Measurements from ENCODE around the gene MSH3. TPM values are rescaled to one million over a fixed set of nuclear protein-coding genes. Genes with fewer than 3 reads are reported as not detected.

MSH3 gene
- polyA plus RNA-seq, 3 donors: 4.5 to 9.9 (median 8.0) TPM

GRCh38 chr5:80713631-80714030, 59.2 kb downstream of the MSH3 start:
- no peaks in the 10 kb centered on the region for H3K79me2 ChIP-seq (ENCODE audit: insufficient read depth, low read length)
- no peak overlapping the region for H3K9ac ChIP-seq (ENCODE audit: insufficient read depth, low read length, poor library complexity, severe bottlenecking)
- Mint-ChIP-seq H3K9me3 (peaks cover 0 to 10% (median 3%) of the 10 kb centered on the region in 7 donors), H3K4me3 (no peak overlapping the region), H3K4me1 (no peaks in the 10 kb centered on the region), H3K27me3 (ENCODE audit: low read depth in 3 of 3) (no peaks in the 10 kb centered on the region), H3K27ac (no peak overlapping the region), H3K36me3 (peaks cover 67 to 86% of the 10 kb centered on the region in 2 donors)
- intact Hi-C loops (cut with micrococcal nuclease): no loop called here
- no peak for DNase-seq
- H3K4me2 ChIP-seq (replicated peaks; ENCODE audit: extremely low read depth, low read length, poor library complexity, severe bottlenecking): no peak overlapping the region
- 75% methylated on average over 2 of the region's 5 CpGs for WGBS (ENCODE audit: insufficient coverage)
- TF ChIP-seq, protein P1, sequence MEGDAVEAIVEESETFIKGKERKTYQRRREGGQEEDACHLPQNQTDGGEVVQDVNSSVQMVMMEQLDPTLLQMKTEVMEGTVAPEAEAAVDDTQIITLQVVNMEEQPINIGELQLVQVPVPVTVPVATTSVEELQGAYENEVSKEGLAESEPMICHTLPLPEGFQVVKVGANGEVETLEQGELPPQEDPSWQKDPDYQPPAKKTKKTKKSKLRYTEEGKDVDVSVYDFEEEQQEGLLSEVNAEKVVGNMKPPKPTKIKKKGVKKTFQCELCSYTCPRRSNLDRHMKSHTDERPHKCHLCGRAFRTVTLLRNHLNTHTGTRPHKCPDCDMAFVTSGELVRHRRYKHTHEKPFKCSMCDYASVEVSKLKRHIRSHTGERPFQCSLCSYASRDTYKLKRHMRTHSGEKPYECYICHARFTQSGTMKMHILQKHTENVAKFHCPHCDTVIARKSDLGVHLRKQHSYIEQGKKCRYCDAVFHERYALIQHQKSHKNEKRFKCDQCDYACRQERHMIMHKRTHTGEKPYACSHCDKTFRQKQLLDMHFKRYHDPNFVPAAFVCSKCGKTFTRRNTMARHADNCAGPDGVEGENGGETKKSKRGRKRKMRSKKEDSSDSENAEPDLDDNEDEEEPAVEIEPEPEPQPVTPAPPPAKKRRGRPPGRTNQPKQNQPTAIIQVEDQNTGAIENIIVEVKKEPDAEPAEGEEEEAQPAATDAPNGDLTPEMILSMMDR (IDR thresholded peaks at IDR 0.05): no peak
- H3K27me3 ChIP-seq (ENCODE audit: control insufficient read depth in 2 of 2, insufficient read depth in 2 of 2, low read length in 2 of 2): no peaks in the 10 kb centered on the region
- no peaks in the 10 kb centered on the region for H4K20me1 ChIP-seq (ENCODE audit: insufficient read depth, low read length)
- no peak overlapping the region for H3K4me3 ChIP-seq (replicated peaks in 1 of 3; ENCODE audit: low read depth in 2 of 3, low read length in 3 of 3)
- H3K27ac ChIP-seq (ENCODE audit: low read depth in 1 of 2, low read length in 2 of 2): no peak overlapping the region
- H3K9me3 ChIP-seq (replicated peaks in 1 of 2; ENCODE audit: control insufficient read depth in 1 of 2, insufficient read depth in 1 of 2, low read length in 2 of 2): no peaks in the 10 kb centered on the region
- no peaks in the 10 kb centered on the region for H3K4me1 ChIP-seq (ENCODE audit: control insufficient read depth in 1 of 2, insufficient read depth in 2 of 2, low read length in 2 of 2)
- no peak overlapping the region for H2AFZ ChIP-seq (ENCODE audit: insufficient read depth, low read depth, low read length, poor library complexity, severe bottlenecking)
- peaks cover 30 to 73% of the 10 kb centered on the region in 2 donors for H3K36me3 ChIP-seq (replicated peaks in 1 of 2; ENCODE audit: control insufficient read depth in 1 of 2, insufficient read depth in 2 of 2, low read length in 2 of 2)

DNA sequence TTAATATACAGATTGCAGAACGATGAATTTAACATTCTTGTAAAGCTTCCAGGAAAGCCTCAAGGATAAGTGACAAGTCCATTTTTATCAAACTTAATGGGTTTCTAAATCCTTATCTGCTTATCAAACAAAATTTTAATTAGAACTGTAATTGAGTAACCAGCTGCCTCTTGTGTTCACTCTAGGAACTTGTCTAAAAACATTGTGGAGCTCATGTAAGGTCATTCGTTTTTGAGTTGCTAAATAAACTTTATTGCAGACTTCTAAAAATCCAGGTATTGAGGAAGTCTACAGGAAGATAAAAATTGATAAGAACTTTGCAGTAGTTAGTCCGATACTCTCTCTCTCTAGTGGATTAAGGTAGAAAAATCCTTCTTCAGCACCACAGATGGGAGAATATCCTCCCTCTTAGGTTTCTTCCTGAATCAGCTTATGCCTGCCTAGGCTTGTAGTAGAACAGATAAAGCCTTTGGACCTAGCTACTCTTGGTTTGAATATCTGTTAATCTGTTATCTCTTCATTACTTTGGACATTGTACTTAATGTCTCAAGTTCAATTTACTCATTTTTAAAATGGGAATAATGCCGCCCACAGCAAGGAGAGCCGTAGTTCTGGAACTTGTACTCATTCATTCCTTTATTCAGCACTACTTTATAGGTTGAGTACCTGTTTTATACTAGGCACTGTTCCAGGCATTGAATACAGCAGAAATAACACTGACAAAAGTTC, 60.3 kb downstream of the MSH3 start:
- H3K27ac Mint-ChIP-seq: no peak overlapping the region
- intact Hi-C loops (cut with micrococcal nuclease): no loop called here
- H4K20me1 ChIP-seq (ENCODE audit: insufficient read depth, low read length): no peaks in the 10 kb centered on the region

More for the DNA sequence above, 60.3 kb downstream of the MSH3 start:
- no peaks in the 10 kb centered on the region for H3K4me1 ChIP-seq (ENCODE audit: control insufficient read depth in 1 of 2, insufficient read depth in 2 of 2, low read length in 2 of 2)
- Mint-ChIP-seq H3K4me3 (no peak overlapping the region), H3K27me3 (ENCODE audit: low read depth in 3 of 3) (no peaks in the 10 kb centered on the region), H3K4me1 (no peaks in the 10 kb centered on the region), H3K36me3 (peaks cover 63 to 85% of the 10 kb centered on the region in 2 donors), H3K9me3 (peaks cover 1 to 16% (median 7%) of the 10 kb centered on the region in 7 donors)
- no peak overlapping the region for H3K9ac ChIP-seq (ENCODE audit: insufficient read depth, low read length, poor library complexity, severe bottlenecking)
- no peak overlapping the region for H3K4me2 ChIP-seq (replicated peaks; ENCODE audit: extremely low read depth, low read length, poor library complexity, severe bottlenecking)
- DNase-seq: no peak
- H3K9me3 ChIP-seq (replicated peaks in 1 of 2; ENCODE audit: control insufficient read depth in 1 of 2, insufficient read depth in 1 of 2, low read length in 2 of 2): peaks cover 3 to 8% of the 10 kb centered on the region in 2 donors
- TF ChIP-seq, protein P1 (IDR thresholded peaks at IDR 0.05): no peak
- no peak overlapping the region for H3K4me3 ChIP-seq (replicated peaks in 1 of 3; ENCODE audit: low read depth in 2 of 3, low read length in 3 of 3)
- WGBS (ENCODE audit: insufficient coverage): no CpG with 5 or more reads among the region's 5 CpGs
- no peak overlapping the region for H3K27ac ChIP-seq (ENCODE audit: low read depth in 1 of 2, low read length in 2 of 2)
- no peaks in the 10 kb centered on the region for H3K79me2 ChIP-seq (ENCODE audit: insufficient read depth, low read length)
- H3K36me3 ChIP-seq (replicated peaks in 1 of 2; ENCODE audit: control insufficient read depth in 1 of 2, insufficient read depth in 2 of 2, low read length in 2 of 2): peaks cover 33 to 76% of the 10 kb centered on the region in 2 donors
- no peak overlapping the region for H2AFZ ChIP-seq (ENCODE audit: insufficient read depth, low read depth, low read length, poor library complexity, severe bottlenecking)
- H3K27me3 ChIP-seq (ENCODE audit: control insufficient read depth in 2 of 2, insufficient read depth in 2 of 2, low read length in 2 of 2): no peaks in the 10 kb centered on the region
